ENCODE data around the gene PCDHB15.
"Not testable (repeated sequence)": the region's sequence is repeated elsewhere in the genome, so short reads cannot be mapped to it uniquely, and the experiment has no call there.

Gene PCDHB15

DNA sequence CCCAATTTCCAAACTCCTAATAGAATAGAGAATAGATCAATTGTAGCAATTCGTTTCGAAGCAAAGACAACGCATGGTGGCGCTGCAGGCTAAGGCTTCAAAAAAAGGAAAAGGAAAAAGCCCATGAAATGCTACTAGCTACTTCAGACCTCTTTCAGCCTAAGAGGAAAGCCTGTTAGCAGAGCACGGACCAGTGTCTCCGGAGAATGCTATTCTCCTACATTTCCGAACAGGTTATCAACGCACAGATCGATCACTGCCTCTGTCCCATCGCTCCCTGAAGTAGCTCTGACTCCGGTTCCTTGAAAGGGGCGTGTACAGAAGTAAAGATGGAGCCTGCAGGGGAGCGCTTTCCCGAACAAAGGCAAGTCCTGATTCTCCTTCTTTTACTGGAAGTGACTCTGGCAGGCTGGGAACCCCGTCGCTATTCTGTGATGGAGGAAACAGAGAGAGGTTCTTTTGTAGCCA, at the start of gene PCDHB15:
PCDHB15 (plus strand) TSS at position 146 of the 468 bp plus-strand sequence; CDS start at position 330, 184 bp downstream.
- no peak for DNase-seq

DNA sequence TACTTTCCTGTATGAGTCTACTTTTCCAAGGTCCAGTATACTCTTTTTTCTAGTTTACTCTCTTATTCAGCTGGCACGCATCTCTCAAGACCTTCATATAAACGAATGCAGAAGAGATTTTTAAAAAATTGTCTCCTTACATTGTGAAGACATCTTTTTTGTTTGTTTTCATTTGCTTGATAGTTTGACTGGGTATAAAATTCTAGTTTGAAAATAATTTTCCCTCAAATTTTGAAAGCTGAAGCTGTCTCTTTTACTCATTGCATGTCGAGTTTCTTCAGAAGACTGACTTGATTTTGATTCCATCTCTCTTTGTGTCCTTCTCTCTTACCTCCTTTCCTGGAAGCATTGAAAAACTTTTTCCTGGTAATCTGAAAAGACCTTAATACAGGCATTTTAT, 48.8 kb upstream of the PCDHB15 start:
- DNase-seq: no peak

DNA sequence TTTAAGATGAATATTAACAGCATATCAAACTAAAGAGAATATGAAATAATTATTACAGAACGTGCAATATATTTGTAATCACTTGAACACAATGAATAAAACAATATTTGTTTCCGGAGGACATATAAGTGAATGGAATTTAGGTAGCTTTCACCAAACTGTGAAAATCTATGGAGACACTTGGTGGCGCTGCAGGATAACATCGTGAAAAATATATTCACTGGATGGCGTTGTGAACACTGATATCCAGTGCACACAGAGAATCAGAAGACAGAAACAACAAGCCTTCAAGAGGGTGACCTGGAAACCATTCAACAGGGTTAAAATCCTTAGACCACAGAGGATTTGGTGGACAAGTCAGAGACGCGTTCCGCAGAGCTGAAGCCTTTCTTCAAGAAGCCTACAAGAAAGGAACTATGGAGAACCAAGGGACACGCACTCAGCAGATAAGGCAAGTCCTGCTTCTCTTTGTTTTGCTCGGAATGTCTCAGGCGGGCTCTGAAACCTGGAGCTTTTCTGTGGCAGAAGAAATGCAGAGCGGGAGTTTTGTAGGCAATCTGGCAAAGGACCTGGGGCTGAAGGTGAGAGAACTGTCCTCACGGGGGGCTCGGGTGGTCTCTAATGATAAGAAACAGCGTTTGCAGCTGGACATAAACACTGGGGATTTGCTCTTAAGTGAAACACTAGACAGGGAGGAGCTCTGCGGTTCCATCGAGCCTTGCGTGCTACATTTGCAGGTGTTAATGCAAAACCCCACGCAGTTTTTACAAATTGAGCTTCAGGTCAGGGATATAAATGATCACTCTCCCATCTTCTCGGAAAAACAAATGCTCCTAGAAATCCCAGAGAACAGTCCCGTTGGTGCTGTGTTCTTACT, 45.6 kb upstream of the PCDHB15 start, which contains the start of gene PCDHB11:
PCDHB11 (plus strand) TSS at position 269 of the 877 bp plus-strand sequence; CDS start at position 417, 148 bp downstream.
- DNase-seq: peak; percentile 55 to 77

DNA sequence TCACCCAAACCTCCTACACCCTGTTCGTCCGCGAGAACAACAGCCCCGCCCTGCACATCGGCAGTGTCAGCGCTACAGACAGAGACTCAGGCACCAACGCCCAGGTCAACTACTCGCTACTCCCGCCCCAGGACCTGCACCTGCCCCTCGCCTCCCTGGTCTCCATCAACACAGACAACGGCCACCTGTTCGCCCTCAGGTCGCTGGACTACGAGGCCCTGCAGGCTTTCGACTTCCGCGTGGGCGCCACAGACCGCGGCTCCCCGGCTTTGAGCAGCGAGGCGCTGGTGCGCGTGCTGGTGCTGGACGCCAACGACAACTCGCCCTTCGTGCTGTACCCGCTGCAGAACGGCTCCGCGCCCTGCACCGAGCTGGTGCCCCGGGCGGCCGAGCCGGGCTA, 44.1 kb upstream of the PCDHB15 start:
- DNase-seq: not testable (repeated sequence)

DNA sequence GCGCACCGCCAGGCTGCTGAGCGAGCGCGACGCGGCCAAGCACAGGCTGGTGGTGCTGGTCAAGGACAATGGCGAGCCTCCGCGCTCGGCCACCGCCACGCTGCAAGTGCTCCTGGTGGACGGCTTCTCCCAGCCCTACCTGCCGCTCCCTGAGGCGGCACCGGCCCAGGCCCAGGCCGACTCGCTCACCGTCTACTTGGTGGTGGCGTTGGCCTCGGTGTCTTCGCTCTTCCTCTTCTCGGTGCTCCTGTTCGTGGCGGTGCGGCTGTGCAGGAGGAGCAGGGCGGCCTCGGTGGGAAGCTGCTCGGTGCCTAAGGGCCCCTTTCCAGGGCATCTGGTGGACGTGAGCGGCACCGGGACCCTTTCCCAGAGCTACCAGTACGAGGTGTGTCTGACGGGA, 43.5 kb upstream of the PCDHB15 start:
- DNase-seq: not testable (repeated sequence)

DNA sequence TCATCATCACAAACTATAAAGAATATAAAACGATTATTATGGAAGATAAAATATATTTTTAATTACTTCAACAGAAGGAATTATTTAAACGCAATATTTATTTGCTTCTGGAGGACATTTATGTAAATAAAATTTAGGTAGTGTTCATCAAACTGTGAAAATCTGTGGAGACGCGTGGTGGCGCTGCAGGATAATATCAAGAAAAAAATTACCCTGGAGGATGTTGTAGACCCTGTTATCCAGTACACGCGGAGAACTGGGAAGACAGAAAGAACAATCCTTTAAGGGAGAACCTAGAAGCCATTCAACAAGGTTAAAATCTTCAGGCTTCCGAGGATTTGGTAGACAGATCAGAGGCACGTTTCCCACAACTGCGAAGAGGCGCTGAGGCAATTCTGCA, 36.7 kb upstream of the PCDHB15 start, which contains the start of gene PCDHB12:
PCDHB12 (plus strand) TSS at position 242 of the 400 bp plus-strand sequence. CDS start 189 bp downstream, outside the sequence.
- no peak for DNase-seq

DNA sequence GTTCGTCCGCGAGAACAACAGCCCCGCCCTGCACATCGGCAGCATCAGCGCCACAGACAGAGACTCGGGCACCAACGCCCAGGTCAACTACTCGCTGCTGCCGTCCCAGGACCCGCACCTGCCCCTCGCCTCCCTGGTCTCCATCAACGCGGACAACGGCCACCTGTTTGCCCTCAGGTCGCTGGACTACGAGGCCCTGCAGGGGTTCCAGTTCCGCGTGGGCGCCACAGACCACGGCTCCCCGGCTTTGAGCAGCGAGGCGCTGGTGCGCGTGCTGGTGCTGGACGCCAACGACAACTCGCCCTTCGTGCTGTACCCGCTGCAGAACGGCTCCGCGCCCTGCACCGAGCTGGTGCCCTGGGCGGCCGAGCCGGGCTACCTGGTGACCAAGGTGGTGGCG, 34.9 kb upstream of the PCDHB15 start:
- not testable (repeated sequence) for DNase-seq

DNA sequence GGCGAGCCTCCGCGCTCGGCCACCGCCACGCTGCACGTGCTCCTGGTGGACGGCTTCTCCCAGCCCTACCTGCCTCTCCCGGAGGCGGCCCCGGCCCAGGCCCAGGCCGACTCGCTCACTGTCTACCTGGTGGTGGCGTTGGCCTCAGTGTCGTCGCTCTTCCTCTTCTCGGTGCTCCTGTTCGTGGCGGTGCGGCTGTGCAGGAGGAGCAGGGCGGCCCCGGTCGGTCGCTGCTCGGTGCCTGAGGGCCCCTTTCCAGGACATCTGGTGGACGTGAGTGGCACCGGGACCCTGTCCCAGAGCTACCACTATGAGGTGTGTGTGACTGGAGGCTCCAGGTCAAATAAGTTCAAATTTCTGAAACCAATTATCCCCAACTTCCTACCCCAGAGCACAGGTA, 34.3 kb upstream of the PCDHB15 start:
- not testable (repeated sequence) for DNase-seq

DNA sequence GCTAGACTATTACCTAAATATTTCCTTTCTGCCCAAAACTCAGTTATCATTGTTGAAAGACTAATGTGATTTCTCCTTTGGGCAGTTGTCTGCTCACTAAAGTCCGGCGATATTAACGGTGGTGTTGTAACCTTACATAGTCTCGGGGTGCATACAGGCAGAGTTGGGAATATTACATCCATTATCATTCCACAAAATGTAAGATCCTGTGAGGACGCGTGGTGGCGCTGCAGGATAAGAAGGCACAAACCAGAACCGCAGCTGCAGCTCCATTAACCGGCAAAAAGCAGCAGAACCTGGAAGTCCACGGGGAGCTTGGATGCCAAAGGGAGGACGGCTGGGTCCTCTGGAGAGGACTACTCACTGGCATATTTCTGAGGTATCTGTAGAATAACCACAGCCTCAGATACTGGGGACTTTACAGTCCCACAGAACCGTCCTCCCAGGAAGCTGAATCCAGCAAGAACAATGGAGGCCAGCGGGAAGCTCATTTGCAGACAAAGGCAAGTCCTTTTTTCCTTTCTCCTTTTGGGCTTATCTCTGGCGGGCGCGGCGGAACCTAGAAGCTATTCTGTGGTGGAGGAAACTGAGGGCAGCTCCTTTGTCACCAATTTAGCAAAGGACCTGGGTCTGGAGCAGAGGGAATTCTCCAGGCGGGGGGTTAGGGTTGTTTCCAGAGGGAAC, 31.4 kb upstream of the PCDHB15 start, which contains the start of gene PCDHB13:
PCDHB13 (plus strand) TSS at position 264 of the 684 bp plus-strand sequence; CDS start at position 469, 205 bp downstream.
- peak; percentile 51 to 56 for DNase-seq

DNA sequence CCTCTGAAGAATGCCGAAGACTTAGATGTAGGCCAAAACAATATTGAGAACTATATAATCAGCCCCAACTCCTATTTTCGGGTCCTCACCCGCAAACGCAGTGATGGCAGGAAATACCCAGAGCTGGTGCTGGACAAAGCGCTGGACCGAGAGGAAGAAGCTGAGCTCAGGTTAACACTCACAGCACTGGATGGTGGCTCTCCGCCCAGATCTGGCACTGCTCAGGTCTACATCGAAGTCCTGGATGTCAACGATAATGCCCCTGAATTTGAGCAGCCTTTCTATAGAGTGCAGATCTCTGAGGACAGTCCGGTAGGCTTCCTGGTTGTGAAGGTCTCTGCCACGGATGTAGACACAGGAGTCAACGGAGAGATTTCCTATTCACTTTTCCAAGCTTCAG, 30.6 kb upstream of the PCDHB15 start:
- DNase-seq: not testable (repeated sequence)

DNA sequence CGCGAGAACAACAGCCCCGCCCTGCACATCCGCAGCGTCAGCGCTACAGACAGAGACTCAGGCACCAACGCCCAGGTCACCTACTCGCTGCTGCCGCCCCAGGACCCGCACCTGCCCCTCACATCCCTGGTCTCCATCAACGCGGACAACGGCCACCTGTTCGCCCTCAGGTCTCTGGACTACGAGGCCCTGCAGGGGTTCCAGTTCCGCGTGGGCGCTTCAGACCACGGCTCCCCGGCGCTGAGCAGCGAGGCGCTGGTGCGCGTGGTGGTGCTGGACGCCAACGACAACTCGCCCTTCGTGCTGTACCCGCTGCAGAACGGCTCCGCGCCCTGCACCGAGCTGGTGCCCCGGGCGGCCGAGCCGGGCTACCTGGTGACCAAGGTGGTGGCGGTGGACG, 29.7 kb upstream of the PCDHB15 start:
- not testable (repeated sequence) for DNase-seq

DNA sequence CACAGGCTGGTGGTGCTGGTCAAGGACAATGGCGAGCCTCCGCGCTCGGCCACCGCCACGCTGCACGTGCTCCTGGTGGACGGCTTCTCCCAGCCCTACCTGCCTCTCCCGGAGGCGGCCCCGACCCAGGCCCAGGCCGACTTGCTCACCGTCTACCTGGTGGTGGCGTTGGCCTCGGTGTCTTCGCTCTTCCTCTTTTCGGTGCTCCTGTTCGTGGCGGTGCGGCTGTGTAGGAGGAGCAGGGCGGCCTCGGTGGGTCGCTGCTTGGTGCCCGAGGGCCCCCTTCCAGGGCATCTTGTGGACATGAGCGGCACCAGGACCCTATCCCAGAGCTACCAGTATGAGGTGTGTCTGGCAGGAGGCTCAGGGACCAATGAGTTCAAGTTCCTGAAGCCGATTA, 29.2 kb upstream of the PCDHB15 start:
- not testable (repeated sequence) for DNase-seq

DNA sequence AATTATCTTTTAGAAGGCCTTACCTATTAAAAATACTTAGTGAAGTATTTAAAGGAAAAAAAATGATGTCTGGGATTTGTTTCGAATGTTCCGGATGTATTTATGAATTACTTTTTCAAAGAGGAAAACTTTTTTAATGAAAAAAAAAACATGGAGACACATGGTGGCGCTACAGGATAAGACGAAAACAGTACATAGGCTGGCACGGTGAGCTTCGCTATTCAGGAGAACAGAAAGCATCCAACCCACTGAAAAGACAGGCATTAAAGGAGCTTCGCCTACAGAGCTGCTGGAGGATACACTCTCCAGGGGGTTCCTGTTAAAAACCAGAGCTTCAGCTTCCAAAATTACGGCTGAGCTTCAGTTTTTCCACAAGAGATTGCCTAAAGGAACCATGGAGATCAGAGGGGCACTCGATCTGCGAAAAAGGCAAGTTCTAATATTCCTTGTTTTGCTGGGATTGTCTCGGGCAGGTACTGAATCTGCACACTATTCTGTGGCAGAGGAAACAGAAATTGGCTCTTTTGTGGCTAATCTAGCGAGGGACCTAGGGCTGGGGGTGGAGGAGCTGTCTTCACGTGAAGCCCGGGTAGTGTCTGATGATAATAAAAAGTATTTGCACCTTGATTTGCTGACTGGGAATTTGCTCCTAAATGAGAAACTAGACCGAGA, 21.9 kb upstream of the PCDHB15 start, which contains the start of gene PCDHB14:
PCDHB14 (plus strand) TSS at position 232 of the 672 bp plus-strand sequence; CDS start at position 395, 163 bp downstream.
- DNase-seq: peak; percentile 26 to 62

DNA sequence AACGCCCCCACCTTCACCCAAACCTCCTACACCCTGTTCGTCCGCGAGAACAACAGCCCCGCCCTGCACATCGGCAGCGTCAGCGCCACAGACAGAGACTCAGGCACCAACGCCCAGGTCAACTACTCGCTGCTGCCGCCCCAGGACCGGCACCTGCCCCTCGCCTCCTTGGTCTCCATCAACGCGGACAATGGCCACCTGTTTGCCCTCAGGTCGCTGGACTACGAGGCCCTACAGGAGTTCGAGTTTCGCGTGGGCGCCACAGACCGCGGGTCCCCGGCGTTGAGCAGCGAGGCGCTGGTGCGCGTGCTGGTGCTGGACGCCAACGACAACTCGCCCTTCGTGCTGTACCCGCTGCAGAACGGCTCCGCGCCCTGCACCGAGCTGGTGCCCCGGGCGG, 20.4 kb upstream of the PCDHB15 start:
- not testable (repeated sequence) for DNase-seq

DNA sequence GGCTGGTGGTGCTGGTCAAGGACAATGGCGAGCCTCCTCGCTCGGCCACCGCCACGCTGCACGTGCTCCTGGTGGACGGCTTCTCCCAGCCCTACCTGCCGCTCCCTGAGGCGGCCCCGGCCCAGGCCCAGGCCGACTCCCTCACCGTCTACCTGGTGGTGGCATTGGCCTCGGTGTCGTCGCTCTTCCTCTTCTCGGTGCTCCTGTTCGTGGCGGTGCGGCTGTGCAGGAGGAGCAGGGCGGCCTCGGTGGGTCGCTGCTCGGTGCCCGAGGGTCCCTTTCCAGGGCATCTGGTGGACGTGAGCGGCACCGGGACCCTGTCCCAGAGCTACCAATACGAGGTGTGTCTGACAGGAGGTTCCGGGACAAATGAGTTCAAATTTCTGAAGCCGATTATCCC, 19.8 kb upstream of the PCDHB15 start:
- DNase-seq: not testable (repeated sequence)

DNA sequence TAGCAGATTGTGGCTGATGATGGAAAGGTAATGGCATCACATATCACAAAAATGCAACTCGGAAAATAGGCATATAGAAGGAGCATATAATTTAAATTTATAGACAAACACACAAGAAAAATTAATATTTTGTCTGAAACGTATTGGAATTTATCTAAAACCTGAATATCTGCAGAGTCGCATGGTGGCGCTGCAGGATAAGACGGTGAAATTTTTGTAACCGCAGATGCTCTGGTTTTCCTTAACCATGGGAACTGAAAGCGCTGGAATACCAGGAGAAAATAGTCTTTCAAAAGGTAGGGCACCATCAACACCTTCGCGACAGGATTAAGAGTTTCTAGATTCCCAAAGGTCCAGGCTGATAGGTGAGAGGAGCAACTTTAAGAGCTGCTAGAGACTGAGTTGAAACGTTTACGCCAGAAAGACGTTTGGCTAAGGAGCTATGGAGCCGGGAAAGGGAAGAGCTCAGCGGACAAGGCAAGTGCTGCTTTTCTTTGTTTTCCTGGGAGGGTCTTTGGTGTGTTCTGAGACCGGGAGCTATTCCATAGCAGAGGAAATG, 11.0 kb upstream of the PCDHB15 start:
- DNase-seq: no peak

DNA sequence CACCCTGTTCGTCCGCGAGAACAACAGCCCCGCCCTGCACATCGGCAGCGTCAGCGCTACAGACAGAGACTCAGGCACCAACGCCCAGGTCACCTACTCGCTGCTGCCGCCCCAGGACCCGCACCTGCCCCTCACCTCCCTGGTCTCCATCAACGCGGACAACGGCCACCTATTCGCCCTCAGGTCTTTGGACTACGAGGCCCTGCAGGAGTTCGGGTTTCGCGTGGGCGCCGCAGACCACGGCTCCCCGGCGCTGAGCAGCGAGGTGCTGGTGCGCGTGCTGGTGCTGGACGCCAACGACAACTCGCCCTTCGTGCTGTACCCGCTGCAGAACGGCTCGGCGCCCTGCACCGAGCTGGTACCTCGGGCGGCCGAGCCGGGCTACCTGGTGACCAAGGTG, 9.3 kb upstream of the PCDHB15 start:
- DNase-seq: not testable (repeated sequence)

DNA sequence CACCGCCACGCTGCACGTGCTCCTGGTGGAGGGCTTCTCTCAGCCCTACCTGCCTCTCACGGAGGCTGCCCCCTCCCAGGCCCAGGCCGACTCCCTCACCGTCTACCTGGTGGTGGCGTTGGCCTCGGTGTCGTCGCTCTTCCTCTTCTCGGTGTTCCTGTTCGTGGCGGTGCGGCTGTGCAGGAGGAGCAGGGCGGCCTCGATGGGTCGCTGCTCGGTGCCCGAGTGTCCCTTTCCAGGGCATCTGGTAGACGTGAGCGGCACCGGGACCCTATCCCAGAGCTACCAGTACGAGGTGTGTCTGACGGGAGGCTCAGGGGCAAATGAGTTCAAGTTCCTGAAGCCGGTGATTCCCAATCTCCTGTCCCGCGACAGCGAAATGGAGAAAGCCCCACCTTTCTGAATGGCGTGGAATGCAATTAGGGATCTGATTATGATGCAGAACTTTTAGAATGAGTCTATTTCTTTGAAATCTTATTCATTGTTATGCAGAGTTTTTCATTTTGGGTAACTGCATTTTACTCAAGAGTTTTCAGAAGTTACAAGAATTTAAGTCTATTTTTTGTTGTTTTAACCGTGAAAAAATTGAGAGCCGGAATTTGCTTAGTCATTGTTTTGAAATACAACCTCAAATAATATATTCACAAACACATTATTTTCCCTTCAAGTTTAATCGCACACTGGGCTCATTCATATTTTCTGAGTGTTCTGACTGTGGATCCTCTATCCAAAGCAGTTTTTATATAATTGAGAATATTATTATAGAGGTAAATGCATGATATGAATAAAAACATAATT, 8.5 kb upstream of the PCDHB15 start:
- DNase-seq: no peak

DNA sequence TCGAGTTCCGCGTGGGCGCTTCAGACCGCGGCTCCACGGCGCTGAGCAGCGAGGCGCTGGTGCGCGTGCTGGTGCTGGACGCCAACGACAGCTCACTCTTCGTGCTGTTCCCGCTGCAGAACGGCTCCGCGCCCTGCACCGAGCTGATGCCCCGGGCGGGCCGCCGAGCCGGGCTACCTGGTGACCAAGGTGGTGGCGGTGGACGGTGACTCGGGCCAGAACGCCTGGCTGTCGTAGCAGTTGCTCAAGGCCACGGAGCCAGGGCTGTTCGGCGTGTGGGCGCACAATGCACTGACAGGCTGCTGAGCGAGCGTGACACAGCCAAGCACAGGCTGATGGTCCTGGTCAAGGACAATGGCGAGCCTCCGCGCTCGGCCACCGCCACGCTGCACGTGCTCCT, 3.7 kb upstream of the PCDHB15 start:
- DNase-seq: no peak

DNA sequence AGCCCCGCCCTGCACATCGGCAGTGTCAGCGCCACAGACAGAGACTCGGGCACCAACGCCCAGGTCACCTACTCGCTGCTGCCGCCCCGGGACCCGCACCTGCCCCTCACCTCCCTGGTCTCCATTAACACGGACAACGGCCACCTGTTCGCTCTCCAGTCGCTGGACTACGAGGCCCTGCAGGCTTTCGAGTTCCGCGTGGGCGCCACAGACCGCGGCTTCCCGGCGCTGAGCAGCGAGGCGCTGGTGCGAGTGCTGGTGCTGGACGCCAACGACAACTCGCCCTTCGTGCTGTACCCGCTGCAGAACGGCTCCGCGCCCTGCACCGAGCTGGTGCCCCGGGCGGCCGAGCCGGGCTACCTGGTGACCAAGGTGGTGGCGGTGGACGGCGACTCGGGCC, 1.8 kb downstream of the PCDHB15 start:
- not testable (repeated sequence) for DNase-seq

DNA sequence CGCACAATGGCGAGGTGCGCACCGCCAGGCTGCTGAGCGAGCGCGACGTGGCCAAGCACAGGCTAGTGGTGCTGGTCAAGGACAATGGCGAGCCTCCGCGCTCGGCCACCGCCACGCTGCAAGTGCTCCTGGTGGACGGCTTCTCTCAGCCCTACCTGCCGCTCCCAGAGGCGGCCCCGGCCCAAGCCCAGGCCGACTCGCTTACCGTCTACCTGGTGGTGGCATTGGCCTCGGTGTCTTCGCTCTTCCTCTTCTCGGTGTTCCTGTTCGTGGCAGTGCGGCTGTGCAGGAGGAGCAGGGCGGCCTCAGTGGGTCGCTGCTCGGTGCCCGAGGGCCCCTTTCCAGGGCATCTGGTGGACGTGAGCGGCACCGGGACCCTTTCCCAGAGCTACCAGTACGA, 2.2 kb downstream of the PCDHB15 start:
- DNase-seq: not testable (repeated sequence)
